SK-N-SH (cell line): ENCODE data around the gene SLC29A1. TPM values are rescaled to one million over a fixed set of nuclear protein-coding genes. Genes with fewer than 3 reads are reported as not detected.

Experiments used
- CTCF ChIA-PET: fragments of 300-600, 350-600 bp; formaldehyde crosslinking; extraction: SDS; loops from one replicate; lab custom pipeline; 2021; lab: Yijun Ruan, JAX
- POLR2A ChIA-PET: fragments of 350-600 bp; sonication (Branson Sonifier 250); formaldehyde crosslinking; extraction: SDS; loops from one replicate; lab custom pipeline; 2020; ENCODE audit warnings: antibody characterized with exemption, inconsistent platforms; lab: Yijun Ruan, JAX
- DNase-seq: peaks from one replicate; pipeline ENCODE4 v3.0.0; 2012
- H2AFZ ChIP-seq: fragments of 200-600 bp; sonication (generic); 2 replicates; pipeline ENCODE4 v1.8.1; 2016; ENCODE audit warnings: antibody characterized with exemption, mild to moderate bottlenecking, low read depth
- H3F3A ChIP-seq: fragments of 200-600 bp; sonication (generic); replicated peaks from 2 replicates; pipeline ENCODE3; 2016; ENCODE audit warnings: antibody characterized with exemption, mild to moderate bottlenecking; ENCODE audit not compliant: insufficient read depth
- H3K27ac ChIP-seq, 2 experiments: fragments of 200-500 bp in 1 of 2; fragments of 200-600 bp in 1 of 2; sonication (Bioruptor generic) in 1 of 2; sonication (generic), shearing (Covaris generic) in 1 of 2; 2 replicates each; pipeline versions ENCODE4 v1.5.1 to v1.6.1; 2014 to 2016; ENCODE audit warnings: low read depth in 2 of 2, inconsistent platforms in 1 of 2, low read length in 1 of 2, mild to moderate bottlenecking in 1 of 2, mixed read lengths in 1 of 2
- H3K27me3 ChIP-seq: fragments of 200-600 bp; sonication (generic), shearing (Covaris generic); 2 replicates; pipeline ENCODE4 v1.6.1; 2016; ENCODE audit warnings: mixed run types; ENCODE audit not compliant: insufficient read depth
- H3K36me3 ChIP-seq, 2 experiments: fragments of 200-500 bp in 1 of 2; fragments of 200-600 bp in 1 of 2; sonication (Bioruptor generic) in 1 of 2; sonication (generic) in 1 of 2; replicated peaks in 1 of 2; 2 replicates each; pipeline versions ENCODE3 to v1.5.1; 2014 to 2016; ENCODE audit warnings: low read length in 1 of 2, mild to moderate bottlenecking in 1 of 2; ENCODE audit not compliant: insufficient read depth in 2 of 2, control insufficient read depth in 1 of 2
- H3K4me1 ChIP-seq, 2 experiments: fragments of 200-500 bp in 1 of 2; fragments of 200-600 bp in 1 of 2; sonication (Bioruptor generic) in 1 of 2; sonication (generic), shearing (Covaris generic) in 1 of 2; 2 replicates each; pipeline versions ENCODE4 v1.5.1 to v1.6.1; 2014 to 2016; ENCODE audit warnings: low read depth in 1 of 2, low read length in 1 of 2, mixed run types in 1 of 2; ENCODE audit not compliant: insufficient read depth in 2 of 2, control insufficient read depth in 1 of 2
- H3K4me2 ChIP-seq: fragments of 200-600 bp; sonication (generic), shearing (Covaris generic); 2 replicates; pipeline ENCODE4 v1.6.1; 2017; ENCODE audit warnings: mixed run types
- H3K4me3 ChIP-seq, 2 experiments: fragments of 200-500 bp in 1 of 2; fragments of 200-600 bp in 1 of 2; sonication (Bioruptor generic) in 1 of 2; sonication (generic), shearing (Covaris generic) in 1 of 2; 2 replicates each; pipeline versions ENCODE4 v1.5.1 to v1.8.1; 2014 to 2016; ENCODE audit warnings: low read depth in 2 of 2, inconsistent platforms in 1 of 2, low read length in 1 of 2, mild to moderate bottlenecking in 1 of 2, mixed read lengths in 1 of 2, moderate library complexity in 1 of 2
- H3K79me2 ChIP-seq: fragments of 200-600 bp; sonication (generic); 2 replicates; pipeline ENCODE4 v1.8.1; 2017; ENCODE audit warnings: mild to moderate bottlenecking; ENCODE audit not compliant: insufficient read depth
- H3K9ac ChIP-seq: fragments of 200-600 bp; sonication (generic); 2 replicates; pipeline ENCODE4 v1.6.1; 2017; ENCODE audit warnings: mixed run types
- H3K9me2 ChIP-seq: fragments of 200-600 bp; sonication (generic); 2 replicates; pipeline ENCODE4 v1.6.1; 2017; ENCODE audit warnings: mixed run types
- H3K9me3 ChIP-seq: fragments of 200-600 bp; sonication (generic); 2 replicates; pipeline ENCODE4 v1.6.1; 2017; ENCODE audit warnings: mixed run types, mild to moderate bottlenecking, moderate library complexity
- H4K20me1 ChIP-seq: fragments of 200-600 bp; sonication (generic); 2 replicates; pipeline ENCODE4 v1.6.1; 2017; ENCODE audit warnings: mild to moderate bottlenecking, mixed run types; ENCODE audit not compliant: insufficient read depth
- ELF1 ChIP-seq: IDR thresholded peaks from 2 replicates; pipeline ENCODE4 v1.4.0; 2012
- EP300 ChIP-seq, 2 experiments: IDR thresholded peaks; 2 replicates each; pipeline versions ENCODE4 v1.4.0 to v1.6.1; 2012; ENCODE audit warnings: borderline replicate concordance in 1 of 2, low read depth in 1 of 2, low read length in 1 of 2
- EZH2phosphoT487 ChIP-seq: fragments of 200-600 bp; sonication (generic); IDR thresholded peaks from 2 replicates; pipeline ENCODE4 v1.6.1; 2017; ENCODE audit warnings: low read depth, mixed run types, mild to moderate bottlenecking, antibody characterized with exemption, moderate library complexity, borderline replicate concordance
- FOSL2 ChIP-seq: IDR thresholded peaks from 2 replicates; pipeline ENCODE4 v1.4.0; 2012; ENCODE audit warnings: low read depth, mild to moderate bottlenecking, moderate library complexity, borderline replicate concordance
- FOXJ3 ChIP-seq: sonication (generic); formaldehyde crosslinking; IDR thresholded peaks from 2 replicates; pipeline ENCODE4 v1.5.1; 2020; ENCODE audit warnings: mild to moderate bottlenecking, missing genetic modification reagents
- GATA2 ChIP-seq: sonication (generic); formaldehyde crosslinking; IDR thresholded peaks from 2 replicates; pipeline ENCODE4 v1.5.0; 2020; ENCODE audit warnings: mild to moderate bottlenecking, missing genetic modification reagents
- JUND ChIP-seq: IDR thresholded peaks from 2 replicates; pipeline ENCODE4 v1.4.0; 2012
- MAX ChIP-seq: IDR thresholded peaks from 2 replicates; pipeline ENCODE4 v1.4.0; 2012; ENCODE audit warnings: low read depth
- MXI1 ChIP-seq: IDR thresholded peaks from 2 replicates; pipeline ENCODE4 v1.6.1; 2012; ENCODE audit warnings: mild to moderate bottlenecking, low read depth, low read length, improper control_type of control experiment
- NRF1 ChIP-seq: IDR thresholded peaks from 2 replicates; pipeline ENCODE4 v1.6.1; 2012; ENCODE audit warnings: low read depth, mild to moderate bottlenecking, low read length
- PBX3 ChIP-seq: IDR thresholded peaks from 2 replicates; pipeline ENCODE4; 2012
- POLR2AphosphoS5 ChIP-seq: IDR thresholded peaks from 2 replicates; pipeline ENCODE4 v1.6.1; 2012; ENCODE audit warnings: low read depth, low read length
- RAD21 ChIP-seq: IDR thresholded peaks from 2 replicates; pipeline ENCODE4 v1.6.1; 2012; ENCODE audit warnings: mild to moderate bottlenecking, low read length
- RXRA ChIP-seq: IDR thresholded peaks from 2 replicates; pipeline ENCODE4 v1.4.0; 2012; ENCODE audit warnings: low read depth, mild to moderate bottlenecking, borderline replicate concordance
- SIN3A ChIP-seq: IDR thresholded peaks from 2 replicates; pipeline ENCODE4 v1.6.1; 2012; ENCODE audit warnings: low read depth, mild to moderate bottlenecking, low read length, moderate library complexity, borderline replicate concordance
- TAF1 ChIP-seq: IDR thresholded peaks from 2 replicates; pipeline ENCODE4 v1.6.1; 2012; ENCODE audit warnings: low read depth, mild to moderate bottlenecking, low read length, moderate library complexity, borderline replicate concordance
- TCF12 ChIP-seq: IDR thresholded peaks from 2 replicates; pipeline ENCODE4 v1.4.0; 2012
- TEAD4 ChIP-seq: IDR thresholded peaks from 2 replicates; pipeline ENCODE4 v1.4.0; 2012; ENCODE audit warnings: mild to moderate bottlenecking, borderline replicate concordance; ENCODE audit not compliant: insufficient read depth
- USF1 ChIP-seq: IDR thresholded peaks from 2 replicates; pipeline ENCODE4 v1.4.0; 2012; ENCODE audit warnings: low read depth, borderline replicate concordance
- YY1 ChIP-seq: IDR thresholded peaks from 2 replicates; pipeline ENCODE4 v1.4.0; 2012; ENCODE audit warnings: low read depth, mild to moderate bottlenecking
- ZBTB33 ChIP-seq: IDR thresholded peaks from 2 replicates; pipeline ENCODE4 v1.4.0; 2012; ENCODE audit warnings: low read depth, borderline replicate concordance
- WGBS: methylation state at CpG from one replicate; pipeline ENCODE4 v1.1.6; 2017; ENCODE audit warnings: low lambda C conversion rate; 5-methylcytosine and 5-hydroxymethylcytosine counted together
- polyA plus RNA-seq, 3 experiments: library from polyadenylated mRNA; depleted of rRNA; stranded (reverse); fragments of >200 nt; gene quantifications; 2 replicates each; pipeline ENCODE4 v1.2.3, GENCODE V29; 2012

Gene SLC29A1
- polyA plus RNA-seq, 1 of the 3 experiments (the other 2 are of a cell fraction), result 44.5 TPM

- Histone ChIP-seq H3F3A (peaks cover 7% of the 10 kb centered on the region), H3K4me1 (peaks cover 0 to 21% of the 10 kb centered on the region in 2 experiments; a peak in 1 of 4 replicates), H3K9me2 (no peaks in the 10 kb centered on the region), H3K9me3 (no peaks in the 10 kb centered on the region), H3K36me3 (no peaks in the 10 kb centered on the region), H3K27me3 (peaks cover 36% of the 10 kb centered on the region), H3K4me3 (peak overlapping the region in 1 of 2 experiments; percentile 51; a peak in 2 of 4 replicates), H3K79me2 (no peaks in the 10 kb centered on the region), H3K4me2 (no peak overlapping the region), H3K27ac (peak overlapping the region in 1 of 2 experiments; percentile 11; a peak in 1 of 4 replicates), H2AFZ (no peak overlapping the region), H4K20me1 (no peaks in the 10 kb centered on the region), H3K9ac (no peak overlapping the region)
- ChIA-PET POLR2A (interaction anchor here (1.2 to 2.3 kb wide), 6 partner anchors 14 to 71 kb away, joined by 3 to 10 read pairs (median 8); partner anchors contain the start of genes HSP90AB1, SLC35B2 and SPATS1), CTCF (interaction anchor here (0.6 to 9.1 kb wide), 7 partner anchors 15 to 204 kb away, joined by 3 to 238 read pairs (median 14); partner anchors contain the start of genes AARS2, SLC35B2 and SPATS1)
- no peak for DNase-seq
- TF ChIP-seq USF1 (no peak), MXI1 (no peak), TAF1 (no peak), PBX3 (no peak), TCF12 (no peak), YY1 (no peak), TEAD4 (no peak), ZBTB33 (no peak), JUND (no peak), FOSL2 (no peak), GATA2 (no peak), RAD21 (no peak), FOXJ3 (CRISPR knock-in tag) (no peak)
- WGBS, result 90% methylated on average over 4 of the region's 6 CpGs
These were observed 48.0 kb downstream of the SLC29A1 start for GRCh38 chr6:44271406-44271723.

- ChIA-PET CTCF (interaction anchor here (7.2 to 9.1 kb wide), 2 partner anchors 30 to 64 kb away, joined by 220 to 238 read pairs; no protein-coding TSS in a partner anchor), POLR2A (no interaction called here)
- 93% methylated on average over 3 of the region's 3 CpGs for WGBS
- Histone ChIP-seq H3K27me3 (peaks cover 36% of the 10 kb centered on the region), H3K9me2 (no peaks in the 10 kb centered on the region), H4K20me1 (no peaks in the 10 kb centered on the region), H3K4me1 (peaks cover 0 to 21% of the 10 kb centered on the region in 2 experiments; a peak in 1 of 4 replicates), H3F3A (peaks cover 7% of the 10 kb centered on the region), H3K9me3 (no peaks in the 10 kb centered on the region), H2AFZ (no peak overlapping the region), H3K4me3 (no peak overlapping the region), H3K79me2 (no peaks in the 10 kb centered on the region), H3K27ac (no peak overlapping the region), H3K9ac (no peak overlapping the region), H3K36me3 (no peaks in the 10 kb centered on the region), H3K4me2 (no peak overlapping the region)
- DNase-seq, result peak; percentile 16
- TF ChIP-seq RXRA, result no peak
- no peak for TF ChIP-seq EZH2phosphoT487
- TF ChIP-seq ZBTB33, result no peak
- TF ChIP-seq USF1, result no peak
- no peak for TF ChIP-seq JUND
- no peak for TF ChIP-seq ELF1
- TF ChIP-seq EP300 (IDR thresholded peaks at IDR 0.05; ENCODE audit: borderline replicate concordance in 1 of 2, low read depth in 1 of 2, low read length in 1 of 2), result no peak
- TF ChIP-seq SIN3A, result no peak
- no peak for TF ChIP-seq NRF1
- TF ChIP-seq TEAD4, result no peak
- no peak for TF ChIP-seq POLR2AphosphoS5
- TF ChIP-seq FOSL2, result no peak
- no peak for TF ChIP-seq MAX
- TF ChIP-seq YY1, result no peak
These were observed 48.5 kb downstream of the SLC29A1 start for GRCh38 chr6:44271914-44272313.
